ENCODE data around the gene EFCAB6.
A peak's percentile ranks its signal among the peaks of the same experiment; 100 is the strongest.

The EFCAB6 gene

GRCh38 chr22:43812890-43813289 is 785 bp upstream of the EFCAB6 start:
- Histone ChIP-seq H3K27me3 (ENCODE audit: control insufficient read depth, insufficient read depth, low read length) (no peaks in the 10 kb centered on the region), H3K9ac (ENCODE audit: low read length) (peak overlapping the region; percentile 92), H3K36me3 (ENCODE audit: control insufficient read depth, insufficient read depth, low read length) (no peaks in the 10 kb centered on the region), H3K4me1 (ENCODE audit: control insufficient read depth, insufficient read depth, low read length) (peaks cover 9% of the 10 kb centered on the region), H3K9me3 (ENCODE audit: control insufficient read depth, low read length) (no peaks in the 10 kb centered on the region), H3K4me3 (ENCODE audit: low read length) (peak overlapping the region; percentile 99)

- H3K4me1 ChIP-seq (ENCODE audit: control insufficient read depth, insufficient read depth, low read length): peaks cover 9% of the 10 kb centered on the region
- peak overlapping the region; percentile 99 for H3K4me3 ChIP-seq (ENCODE audit: low read length)
- peak overlapping the region; percentile 92 for H3K9ac ChIP-seq (ENCODE audit: low read length)
- H3K9me3 ChIP-seq (ENCODE audit: control insufficient read depth, low read length): no peaks in the 10 kb centered on the region
- no peaks in the 10 kb centered on the region for H3K36me3 ChIP-seq (ENCODE audit: control insufficient read depth, insufficient read depth, low read length)
- no peaks in the 10 kb centered on the region for H3K27me3 ChIP-seq (ENCODE audit: control insufficient read depth, insufficient read depth, low read length)
Observed at GRCh38 chr22:43811777-43812148, 342 bp downstream of the EFCAB6 start.

GRCh38 chr22:43802897-43803495 is 9.1 kb downstream of the EFCAB6 start:
- H3K27me3 ChIP-seq (ENCODE audit: control insufficient read depth, insufficient read depth, low read length): no peaks in the 10 kb centered on the region

GRCh38 chr22:43800970-43801369 is 11.1 kb downstream of the EFCAB6 start:
- H3K4me1 ChIP-seq (ENCODE audit: control insufficient read depth, insufficient read depth, low read length): no peaks in the 10 kb centered on the region
- no peak overlapping the region for H3K9ac ChIP-seq (ENCODE audit: low read length)
- no peaks in the 10 kb centered on the region for H3K27me3 ChIP-seq (ENCODE audit: control insufficient read depth, insufficient read depth, low read length)
- H3K9me3 ChIP-seq (ENCODE audit: control insufficient read depth, low read length): no peaks in the 10 kb centered on the region
- no peak overlapping the region for H3K4me3 ChIP-seq (ENCODE audit: low read length)
- no peaks in the 10 kb centered on the region for H3K36me3 ChIP-seq (ENCODE audit: control insufficient read depth, insufficient read depth, low read length)

More at GRCh38 chr22:43802897-43803495, 9.1 kb downstream of the EFCAB6 start:
- Histone ChIP-seq H3K9ac (ENCODE audit: low read length) (no peak overlapping the region), H3K4me1 (ENCODE audit: control insufficient read depth, insufficient read depth, low read length) (no peaks in the 10 kb centered on the region), H3K9me3 (ENCODE audit: control insufficient read depth, low read length) (no peaks in the 10 kb centered on the region), H3K36me3 (ENCODE audit: control insufficient read depth, insufficient read depth, low read length) (no peaks in the 10 kb centered on the region), H3K4me3 (ENCODE audit: low read length) (no peak overlapping the region)

- Histone ChIP-seq H3K4me1 (ENCODE audit: control insufficient read depth, insufficient read depth, low read length) (no peaks in the 10 kb centered on the region), H3K9me3 (ENCODE audit: control insufficient read depth, low read length) (no peaks in the 10 kb centered on the region), H3K36me3 (ENCODE audit: control insufficient read depth, insufficient read depth, low read length) (no peaks in the 10 kb centered on the region), H3K27me3 (ENCODE audit: control insufficient read depth, insufficient read depth, low read length) (no peaks in the 10 kb centered on the region), H3K4me3 (ENCODE audit: low read length) (no peak overlapping the region), H3K9ac (ENCODE audit: low read length) (no peak overlapping the region)
Observed at GRCh38 chr22:43798492-43798891, 13.6 kb downstream of the EFCAB6 start.

GRCh38 chr22:43796567-43796966 is 15.5 kb downstream of the EFCAB6 start:
- Histone ChIP-seq H3K9me3 (ENCODE audit: control insufficient read depth, low read length) (no peaks in the 10 kb centered on the region), H3K4me1 (ENCODE audit: control insufficient read depth, insufficient read depth, low read length) (no peaks in the 10 kb centered on the region), H3K9ac (ENCODE audit: low read length) (no peak overlapping the region), H3K27me3 (ENCODE audit: control insufficient read depth, insufficient read depth, low read length) (no peaks in the 10 kb centered on the region), H3K36me3 (ENCODE audit: control insufficient read depth, insufficient read depth, low read length) (no peaks in the 10 kb centered on the region), H3K4me3 (ENCODE audit: low read length) (no peak overlapping the region)

GRCh38 chr22:43795320-43795719 is 16.8 kb downstream of the EFCAB6 start:
- Histone ChIP-seq H3K9me3 (ENCODE audit: control insufficient read depth, low read length) (no peaks in the 10 kb centered on the region), H3K9ac (ENCODE audit: low read length) (no peak overlapping the region), H3K36me3 (ENCODE audit: control insufficient read depth, insufficient read depth, low read length) (no peaks in the 10 kb centered on the region), H3K27me3 (ENCODE audit: control insufficient read depth, insufficient read depth, low read length) (no peaks in the 10 kb centered on the region), H3K4me1 (ENCODE audit: control insufficient read depth, insufficient read depth, low read length) (no peaks in the 10 kb centered on the region), H3K4me3 (ENCODE audit: low read length) (no peak overlapping the region)

GRCh38 chr22:43792905-43793304 is 19.2 kb downstream of the EFCAB6 start:
- no peak overlapping the region for H3K9ac ChIP-seq (ENCODE audit: low read length)
- no peak overlapping the region for H3K4me3 ChIP-seq (ENCODE audit: low read length)

GRCh38 chr22:43789452-43789851 is 22.7 kb downstream of the EFCAB6 start:
- no peaks in the 10 kb centered on the region for H3K4me1 ChIP-seq (ENCODE audit: control insufficient read depth, insufficient read depth, low read length)
- H3K36me3 ChIP-seq (ENCODE audit: control insufficient read depth, insufficient read depth, low read length): no peaks in the 10 kb centered on the region
- no peak overlapping the region for H3K9ac ChIP-seq (ENCODE audit: low read length)
- no peaks in the 10 kb centered on the region for H3K9me3 ChIP-seq (ENCODE audit: control insufficient read depth, low read length)
- H3K4me3 ChIP-seq (ENCODE audit: low read length): no peak overlapping the region
- no peaks in the 10 kb centered on the region for H3K27me3 ChIP-seq (ENCODE audit: control insufficient read depth, insufficient read depth, low read length)

More at GRCh38 chr22:43792905-43793304, 19.2 kb downstream of the EFCAB6 start:
- no peaks in the 10 kb centered on the region for H3K9me3 ChIP-seq (ENCODE audit: control insufficient read depth, low read length)
- H3K27me3 ChIP-seq (ENCODE audit: control insufficient read depth, insufficient read depth, low read length): no peaks in the 10 kb centered on the region
- H3K4me1 ChIP-seq (ENCODE audit: control insufficient read depth, insufficient read depth, low read length): no peaks in the 10 kb centered on the region
- H3K36me3 ChIP-seq (ENCODE audit: control insufficient read depth, insufficient read depth, low read length): no peaks in the 10 kb centered on the region

GRCh38 chr22:43783777-43784176 is 28.3 kb downstream of the EFCAB6 start:
- Histone ChIP-seq H3K36me3 (ENCODE audit: control insufficient read depth, insufficient read depth, low read length) (no peaks in the 10 kb centered on the region), H3K4me3 (ENCODE audit: low read length) (no peak overlapping the region), H3K9me3 (ENCODE audit: control insufficient read depth, low read length) (no peaks in the 10 kb centered on the region), H3K9ac (ENCODE audit: low read length) (no peak overlapping the region), H3K4me1 (ENCODE audit: control insufficient read depth, insufficient read depth, low read length) (no peaks in the 10 kb centered on the region), H3K27me3 (ENCODE audit: control insufficient read depth, insufficient read depth, low read length) (no peaks in the 10 kb centered on the region)

- H3K4me3 ChIP-seq (ENCODE audit: low read length): no peak overlapping the region
- H3K27me3 ChIP-seq (ENCODE audit: control insufficient read depth, insufficient read depth, low read length): no peaks in the 10 kb centered on the region
- H3K36me3 ChIP-seq (ENCODE audit: control insufficient read depth, insufficient read depth, low read length): no peaks in the 10 kb centered on the region
- H3K4me1 ChIP-seq (ENCODE audit: control insufficient read depth, insufficient read depth, low read length): no peaks in the 10 kb centered on the region
- H3K9me3 ChIP-seq (ENCODE audit: control insufficient read depth, low read length): no peaks in the 10 kb centered on the region
- no peak overlapping the region for H3K9ac ChIP-seq (ENCODE audit: low read length)
Observed at GRCh38 chr22:43782448-43782847, 29.7 kb downstream of the EFCAB6 start.

- H3K9ac ChIP-seq (ENCODE audit: low read length): no peak overlapping the region
- H3K4me3 ChIP-seq (ENCODE audit: low read length): no peak overlapping the region
- no peaks in the 10 kb centered on the region for H3K9me3 ChIP-seq (ENCODE audit: control insufficient read depth, low read length)
- H3K4me1 ChIP-seq (ENCODE audit: control insufficient read depth, insufficient read depth, low read length): no peaks in the 10 kb centered on the region
- no peaks in the 10 kb centered on the region for H3K27me3 ChIP-seq (ENCODE audit: control insufficient read depth, insufficient read depth, low read length)
- H3K36me3 ChIP-seq (ENCODE audit: control insufficient read depth, insufficient read depth, low read length): no peaks in the 10 kb centered on the region
Observed at GRCh38 chr22:43777286-43777685, 34.8 kb downstream of the EFCAB6 start.
